Ishikawa (cell line): ENCODE results near the gene LYRM4.

ENCODE experiments used
- CEBPB ChIP-seq: IDR thresholded peaks from 2 replicates; pipeline ENCODE4 v1.6.1; 2012
- CREB1 ChIP-seq: IDR thresholded peaks from 2 replicates; pipeline ENCODE4 v1.6.1; 2012; ENCODE audit warnings: low read depth
- EGR1 ChIP-seq: IDR thresholded peaks from 2 replicates; pipeline ENCODE4 v1.6.1; 2012
- EP300 ChIP-seq: IDR thresholded peaks from 2 replicates; pipeline ENCODE4 v1.6.1; 2012; ENCODE audit warnings: borderline replicate concordance
- FOXM1 ChIP-seq: IDR thresholded peaks from 2 replicates; pipeline ENCODE4 v1.6.1; 2012; ENCODE audit warnings: low read depth, borderline replicate concordance
- NFIC ChIP-seq: IDR thresholded peaks from 2 replicates; pipeline ENCODE4 v1.6.1; 2012
- RAD21 ChIP-seq: IDR thresholded peaks from 2 replicates; pipeline ENCODE4 v1.6.1; 2012; ENCODE audit warnings: low read depth
- TAF1 ChIP-seq: IDR thresholded peaks from 2 replicates; pipeline ENCODE4 v1.6.1; 2012; ENCODE audit warnings: low read depth, mild to moderate bottlenecking
- TCF12 ChIP-seq: IDR thresholded peaks from 2 replicates; pipeline ENCODE4 v1.6.1; 2012; ENCODE audit warnings: low read depth
- TEAD4 ChIP-seq: IDR thresholded peaks from 2 replicates; pipeline ENCODE4 v1.6.1; 2012
- YY1 ChIP-seq: IDR thresholded peaks from 2 replicates; pipeline ENCODE4 v1.6.1; 2012; ENCODE audit warnings: low read depth
- ZBTB7A ChIP-seq: IDR thresholded peaks from 2 replicates; pipeline ENCODE4 v1.6.1; 2012; ENCODE audit warnings: low read depth
- TF ChIP-seq, protein P1 (sequence below): IDR thresholded peaks from 2 replicates; pipeline ENCODE4 v1.6.1; 2012
- TF ChIP-seq, protein P2 (sequence below): IDR thresholded peaks from 2 replicates; pipeline ENCODE4 v1.6.1; 2012
- TF ChIP-seq, protein P3 (sequence below): IDR thresholded peaks from 2 replicates; pipeline ENCODE4 v1.6.1; 2012; ENCODE audit warnings: low read depth, mild to moderate bottlenecking

The LYRM4 gene

DNA sequence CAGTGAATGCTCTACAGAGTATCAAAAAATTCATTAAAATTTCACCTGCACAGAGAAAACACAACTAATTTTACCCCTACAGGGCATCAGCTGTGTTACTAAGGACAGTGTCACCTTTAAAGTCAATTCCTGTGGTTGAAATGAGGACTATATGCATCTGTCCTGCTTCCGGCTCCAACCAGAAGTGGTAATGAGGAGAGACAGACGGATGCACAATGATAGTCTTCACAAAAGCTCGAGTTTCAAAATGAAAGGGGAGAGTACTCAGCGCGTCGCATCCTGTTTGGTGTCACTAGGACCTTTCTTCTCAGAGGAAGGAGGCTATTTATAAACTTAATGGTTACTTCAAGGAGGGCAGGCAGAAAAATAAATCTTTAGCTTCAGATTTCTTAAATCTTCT lies 86.5 kb downstream of the LYRM4 start:
- TF ChIP-seq, protein P1, sequence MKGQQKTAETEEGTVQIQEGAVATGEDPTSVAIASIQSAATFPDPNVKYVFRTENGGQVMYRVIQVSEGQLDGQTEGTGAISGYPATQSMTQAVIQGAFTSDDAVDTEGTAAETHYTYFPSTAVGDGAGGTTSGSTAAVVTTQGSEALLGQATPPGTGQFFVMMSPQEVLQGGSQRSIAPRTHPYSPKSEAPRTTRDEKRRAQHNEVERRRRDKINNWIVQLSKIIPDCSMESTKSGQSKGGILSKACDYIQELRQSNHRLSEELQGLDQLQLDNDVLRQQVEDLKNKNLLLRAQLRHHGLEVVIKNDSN, result no peak
- TF ChIP-seq, protein P2, sequence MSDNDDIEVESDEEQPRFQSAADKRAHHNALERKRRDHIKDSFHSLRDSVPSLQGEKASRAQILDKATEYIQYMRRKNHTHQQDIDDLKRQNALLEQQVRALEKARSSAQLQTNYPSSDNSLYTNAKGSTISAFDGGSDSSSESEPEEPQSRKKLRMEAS, result no peak
- TF ChIP-seq EGR1 (no peak), CREB1 (no peak), RAD21 (no peak), CEBPB (no peak), TEAD4 (no peak), TCF12 (no peak), NFIC (no peak), EP300 (no peak), ZBTB7A (no peak), TAF1 (no peak), FOXM1 (no peak), YY1 (no peak)
- TF ChIP-seq, protein P3, sequence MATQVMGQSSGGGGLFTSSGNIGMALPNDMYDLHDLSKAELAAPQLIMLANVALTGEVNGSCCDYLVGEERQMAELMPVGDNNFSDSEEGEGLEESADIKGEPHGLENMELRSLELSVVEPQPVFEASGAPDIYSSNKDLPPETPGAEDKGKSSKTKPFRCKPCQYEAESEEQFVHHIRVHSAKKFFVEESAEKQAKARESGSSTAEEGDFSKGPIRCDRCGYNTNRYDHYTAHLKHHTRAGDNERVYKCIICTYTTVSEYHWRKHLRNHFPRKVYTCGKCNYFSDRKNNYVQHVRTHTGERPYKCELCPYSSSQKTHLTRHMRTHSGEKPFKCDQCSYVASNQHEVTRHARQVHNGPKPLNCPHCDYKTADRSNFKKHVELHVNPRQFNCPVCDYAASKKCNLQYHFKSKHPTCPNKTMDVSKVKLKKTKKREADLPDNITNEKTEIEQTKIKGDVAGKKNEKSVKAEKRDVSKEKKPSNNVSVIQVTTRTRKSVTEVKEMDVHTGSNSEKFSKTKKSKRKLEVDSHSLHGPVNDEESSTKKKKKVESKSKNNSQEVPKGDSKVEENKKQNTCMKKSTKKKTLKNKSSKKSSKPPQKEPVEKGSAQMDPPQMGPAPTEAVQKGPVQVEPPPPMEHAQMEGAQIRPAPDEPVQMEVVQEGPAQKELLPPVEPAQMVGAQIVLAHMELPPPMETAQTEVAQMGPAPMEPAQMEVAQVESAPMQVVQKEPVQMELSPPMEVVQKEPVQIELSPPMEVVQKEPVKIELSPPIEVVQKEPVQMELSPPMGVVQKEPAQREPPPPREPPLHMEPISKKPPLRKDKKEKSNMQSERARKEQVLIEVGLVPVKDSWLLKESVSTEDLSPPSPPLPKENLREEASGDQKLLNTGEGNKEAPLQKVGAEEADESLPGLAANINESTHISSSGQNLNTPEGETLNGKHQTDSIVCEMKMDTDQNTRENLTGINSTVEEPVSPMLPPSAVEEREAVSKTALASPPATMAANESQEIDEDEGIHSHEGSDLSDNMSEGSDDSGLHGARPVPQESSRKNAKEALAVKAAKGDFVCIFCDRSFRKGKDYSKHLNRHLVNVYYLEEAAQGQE, result no peak

DNA sequence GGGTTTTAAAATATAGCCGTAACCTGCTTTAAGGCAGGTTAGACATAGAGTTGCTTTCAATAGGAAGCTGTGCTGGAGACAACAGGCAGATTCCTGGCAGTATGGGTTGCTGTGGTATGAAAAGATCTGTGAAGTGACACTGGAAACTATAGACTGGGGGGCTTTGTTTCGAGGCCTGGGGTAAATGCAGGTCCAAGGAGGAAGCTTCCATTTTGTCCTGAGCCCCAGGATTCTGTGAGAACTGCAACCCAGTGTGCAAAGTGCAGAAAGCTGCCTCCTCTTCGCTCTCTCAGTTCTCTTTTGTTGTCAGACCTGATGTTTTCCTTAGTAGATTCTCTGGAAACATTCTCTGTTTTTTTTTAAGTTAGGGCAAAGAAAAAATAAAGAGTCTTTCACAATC lies 86.9 kb downstream of the LYRM4 start:
- TF ChIP-seq TCF12 (no peak), FOXM1 (no peak), RAD21 (no peak), EP300 (no peak), CREB1 (no peak), CEBPB (no peak), EGR1 (no peak), TEAD4 (no peak), ZBTB7A (no peak), NFIC (no peak), YY1 (no peak)
- TF ChIP-seq, protein P1, result no peak
- TF ChIP-seq, protein P2, result no peak
- TF ChIP-seq, protein P3, result no peak

DNA sequence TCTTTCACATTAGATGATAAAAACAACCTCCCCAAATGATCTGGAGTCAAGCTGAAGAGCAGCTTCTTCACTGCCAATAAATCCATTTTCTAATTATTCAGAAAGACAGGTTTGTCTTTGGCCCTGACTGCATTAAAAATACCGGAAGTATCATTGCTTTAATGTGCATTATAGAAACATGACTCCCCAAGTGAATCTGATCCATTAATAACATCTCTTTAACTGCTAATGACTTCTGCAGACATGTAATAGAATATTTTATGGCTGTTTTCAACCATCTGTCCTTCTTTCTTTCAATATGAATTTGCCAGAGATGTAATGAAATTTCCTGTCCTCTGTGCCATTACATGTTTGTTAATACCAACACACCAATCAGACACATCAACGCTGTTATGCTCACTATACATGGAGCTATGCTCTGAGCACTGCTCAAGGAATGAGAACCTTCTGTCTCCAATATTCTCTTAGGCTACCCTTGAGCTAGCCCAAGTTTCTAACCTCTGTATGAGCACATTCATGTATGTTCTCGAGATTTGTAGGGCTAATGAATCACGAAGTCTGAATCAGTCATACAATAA lies 87.8 kb downstream of the LYRM4 start:
- no peak for TF ChIP-seq CEBPB
- TF ChIP-seq NFIC, result no peak
- no peak for TF ChIP-seq TCF12
- TF ChIP-seq, protein P2, result no peak

DNA sequence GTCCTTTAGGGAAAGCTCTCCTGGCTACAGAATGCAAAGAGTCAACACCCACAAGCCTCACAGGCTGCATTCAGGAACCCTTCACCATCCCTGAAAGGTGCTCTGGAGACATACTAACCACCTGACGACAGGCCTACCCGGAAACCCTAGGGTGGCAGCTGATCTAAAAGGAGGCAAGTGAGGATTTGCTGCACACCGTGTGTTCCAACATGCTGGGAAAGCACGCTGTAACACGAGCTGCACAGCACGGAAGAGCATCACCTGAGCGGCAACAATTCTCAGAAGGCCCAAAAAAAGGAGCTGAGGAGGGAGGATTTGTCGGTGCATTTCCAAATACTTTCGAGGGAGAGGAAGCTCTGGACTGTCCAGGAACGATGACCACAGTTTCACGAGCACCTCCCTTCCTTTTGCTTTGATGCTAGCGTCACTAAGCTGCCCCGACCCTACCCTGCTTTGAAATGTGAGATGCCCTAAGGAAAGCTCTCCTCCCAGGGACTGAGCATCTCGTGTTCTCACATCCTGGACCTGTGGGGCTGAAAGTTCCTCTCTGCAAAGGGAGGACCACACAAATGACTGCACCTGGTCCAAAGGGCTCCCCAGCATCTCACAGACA lies 88.6 kb downstream of the LYRM4 start:
- TF ChIP-seq ZBTB7A (no peak), TEAD4 (no peak), RAD21 (no peak), EGR1 (no peak), NFIC (no peak), TAF1 (no peak), CREB1 (no peak), CEBPB (no peak), TCF12 (no peak), FOXM1 (no peak), YY1 (no peak), EP300 (no peak)
- TF ChIP-seq, protein P1, result no peak
- TF ChIP-seq, protein P3, result no peak
- TF ChIP-seq, protein P2, result no peak
